Astrocyte of the hippocampus (primary cell): Measurements from ENCODE around the gene NBEAL2.

Source experiments
- DNase-seq: peaks from one replicate; pipeline ENCODE4 v3.0.0; 2011; ENCODE audit warnings: low read depth, low spot score

NBEAL2 gene

GRCh38 chr3:46943237-46944187, 36.0 kb upstream of the NBEAL2 start:
- no peak for DNase-seq

- DNase-seq = no peak
Observed at GRCh38 chr3:46944191-46944590, 35.3 kb upstream of the NBEAL2 start.

- no peak for DNase-seq
Observed at GRCh38 chr3:46946416-46946815, 33.0 kb upstream of the NBEAL2 start.

GRCh38 chr3:46946856-46947545, 32.5 kb upstream of the NBEAL2 start:
- peak; percentile 57 for DNase-seq

- DNase-seq = no peak
Observed at GRCh38 chr3:46947546-46947901, 31.9 kb upstream of the NBEAL2 start.

GRCh38 chr3:46947981-46948791, 31.3 kb upstream of the NBEAL2 start:
- peak; percentile 33 for DNase-seq

GRCh38 chr3:46948830-46949671, 30.4 kb upstream of the NBEAL2 start:
- no peak for DNase-seq

GRCh38 chr3:46950177-46950576, 29.3 kb upstream of the NBEAL2 start:
- no peak for DNase-seq

- no peak for DNase-seq
Observed at GRCh38 chr3:46950650-46951241, 28.7 kb upstream of the NBEAL2 start.

- no peak for DNase-seq
Observed at GRCh38 chr3:46952813-46953212, 26.7 kb upstream of the NBEAL2 start.

GRCh38 chr3:46953234-46954010, 26.0 kb upstream of the NBEAL2 start:
- DNase-seq = no peak

- no peak for DNase-seq
Observed at GRCh38 chr3:46954178-46954577, 25.3 kb upstream of the NBEAL2 start.

GRCh38 chr3:46955157-46955556, 24.3 kb upstream of the NBEAL2 start:
- DNase-seq = no peak

- DNase-seq = no peak
Observed at GRCh38 chr3:46955801-46956259, 23.6 kb upstream of the NBEAL2 start.

GRCh38 chr3:46957092-46957820, 22.2 kb upstream of the NBEAL2 start:
- DNase-seq = no peak

GRCh38 chr3:46958467-46959160, 20.9 kb upstream of the NBEAL2 start:
- no peak for DNase-seq

GRCh38 chr3:46959161-46959511, 20.3 kb upstream of the NBEAL2 start:
- no peak for DNase-seq

GRCh38 chr3:46960081-46960701, 19.3 kb upstream of the NBEAL2 start:
- DNase-seq = peak; percentile 45
